ENCODE data around the gene KIAA0232. TPM values are rescaled to one million over a fixed set of nuclear protein-coding genes. Genes with fewer than 3 reads are reported as not detected.
"Not testable (repeated sequence)": the region's sequence is repeated elsewhere in the genome, so short reads cannot be mapped to it uniquely, and the experiment has no call there.

Gene KIAA0232
- total and polyA plus RNA-seq, 2 experiments from 2014 or later: 11.3 to 34.3 TPM

DNA sequence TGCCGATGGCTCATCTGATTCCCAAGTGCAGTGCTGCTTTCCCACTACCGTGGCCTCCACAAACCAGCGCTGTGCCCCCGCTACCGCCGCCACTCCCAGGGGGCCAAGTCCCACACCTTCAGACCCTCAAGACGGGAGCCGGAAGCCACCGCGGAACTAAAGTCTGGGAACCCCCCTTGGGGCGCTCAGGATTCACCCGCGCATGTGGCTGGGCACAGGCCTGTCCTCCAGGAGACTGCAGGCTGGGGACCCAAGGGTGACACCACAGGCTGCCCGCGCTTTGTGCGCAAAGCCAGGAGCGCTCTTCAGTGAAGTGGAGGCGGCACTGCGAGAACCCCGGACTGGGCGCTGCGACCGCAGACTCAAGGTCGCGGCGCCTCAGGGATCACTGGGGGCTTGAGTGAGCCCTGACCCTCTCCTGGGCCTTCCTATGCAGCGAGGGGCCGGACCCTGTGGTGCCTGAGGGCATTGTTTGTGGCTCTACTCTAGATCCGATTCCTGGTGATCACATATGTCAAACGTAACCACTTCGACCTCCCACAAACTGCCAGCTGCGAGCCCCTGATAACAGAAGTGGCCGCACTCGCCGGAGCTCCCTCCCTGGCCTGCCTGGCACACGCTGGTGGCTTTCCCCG, 106.7 kb downstream of the KIAA0232 start:
- Histone ChIP-seq H3K27ac (no peak overlapping the region), H3K9me2 (replicated peaks; ENCODE audit: insufficient read depth) (no peaks in the 10 kb centered on the region), H3K9me3 (ENCODE audit: low read depth) (no peaks in the 10 kb centered on the region), H3K79me2 (no peaks in the 10 kb centered on the region), H2AFZ (no peak overlapping the region), H3K4me1 (ENCODE audit: insufficient read depth) (peaks cover 24% of the 10 kb centered on the region), H3K4me3 (no peak overlapping the region), H4K20me1 (ENCODE audit: insufficient read depth, poor library complexity, severe bottlenecking) (no peaks in the 10 kb centered on the region), H3K36me3 (replicated peaks; ENCODE audit: insufficient read depth, low read depth) (no peaks in the 10 kb centered on the region), H3K4me2 (no peak overlapping the region), H3K27me3 (no peaks in the 10 kb centered on the region)
- no peak for DNase-seq (ENCODE audit: low spot score)
- 95% methylated on average over 33 of the region's 37 CpGs for WGBS (ENCODE audit: low lambda C conversion rate, missing lambda C conversion rate)
- TF ChIP-seq EZH2 (IDR thresholded peaks at IDR 0.05; ENCODE audit: borderline replicate concordance) (no peak), CTCF (IDR thresholded peaks at IDR 0.05; ENCODE audit: poor library complexity) (no peak), EZH2phosphoT487 (IDR thresholded peaks at IDR 0.05; ENCODE audit: low read depth, severe bottlenecking, unreplicated experiment) (no peak)

- H3K36me3 ChIP-seq (replicated peaks; ENCODE audit: insufficient read depth, low read depth): no peaks in the 10 kb centered on the region
- peaks cover 28% of the 10 kb centered on the region for H3K4me1 ChIP-seq (ENCODE audit: insufficient read depth)
- H3K79me2 ChIP-seq: no peaks in the 10 kb centered on the region
- H3K9me2 ChIP-seq (replicated peaks; ENCODE audit: insufficient read depth): no peaks in the 10 kb centered on the region
- H3K27me3 ChIP-seq: no peaks in the 10 kb centered on the region
- DNase-seq (ENCODE audit: low spot score): no peak
- H3K27ac ChIP-seq: no peak overlapping the region
- H4K20me1 ChIP-seq (ENCODE audit: insufficient read depth, poor library complexity, severe bottlenecking): no peaks in the 10 kb centered on the region
- H3K9me3 ChIP-seq (ENCODE audit: low read depth): no peaks in the 10 kb centered on the region
- no peak overlapping the region for H3K4me3 ChIP-seq
- 96% methylated on average over 14 of the region's 15 CpGs for WGBS (ENCODE audit: low lambda C conversion rate, missing lambda C conversion rate)
- H3K4me2 ChIP-seq: no peak overlapping the region
- TF ChIP-seq CTCF (IDR thresholded peaks at IDR 0.05; ENCODE audit: poor library complexity) (no peak), EZH2 (IDR thresholded peaks at IDR 0.05; ENCODE audit: borderline replicate concordance) (no peak), EZH2phosphoT487 (IDR thresholded peaks at IDR 0.05; ENCODE audit: low read depth, severe bottlenecking, unreplicated experiment) (no peak)
- no peak overlapping the region for H2AFZ ChIP-seq
Observed at GRCh38 chr4:6889736-6890324, 107.3 kb downstream of the KIAA0232 start.

GRCh38 chr4:6890358-6890757, 107.8 kb downstream of the KIAA0232 start:
- Histone ChIP-seq H3K9me2 (replicated peaks; ENCODE audit: insufficient read depth) (no peaks in the 10 kb centered on the region), H2AFZ (no peak overlapping the region), H4K20me1 (ENCODE audit: insufficient read depth, poor library complexity, severe bottlenecking) (no peaks in the 10 kb centered on the region), H3K27ac (no peak overlapping the region), H3K27me3 (no peaks in the 10 kb centered on the region), H3K4me1 (ENCODE audit: insufficient read depth) (peaks cover 28% of the 10 kb centered on the region), H3K79me2 (no peaks in the 10 kb centered on the region), H3K4me2 (no peak overlapping the region), H3K36me3 (replicated peaks; ENCODE audit: insufficient read depth, low read depth) (no peaks in the 10 kb centered on the region), H3K4me3 (no peak overlapping the region), H3K9me3 (ENCODE audit: low read depth) (no peaks in the 10 kb centered on the region)
- TF ChIP-seq CTCF (IDR thresholded peaks at IDR 0.05; ENCODE audit: poor library complexity): no peak
- TF ChIP-seq EZH2 (IDR thresholded peaks at IDR 0.05; ENCODE audit: borderline replicate concordance): no peak
- TF ChIP-seq EZH2phosphoT487 (IDR thresholded peaks at IDR 0.05; ENCODE audit: low read depth, severe bottlenecking, unreplicated experiment): no peak
- no peak for DNase-seq (ENCODE audit: low spot score)
- 93% methylated on average over 3 of the region's 3 CpGs for WGBS (ENCODE audit: low lambda C conversion rate, missing lambda C conversion rate)

DNA sequence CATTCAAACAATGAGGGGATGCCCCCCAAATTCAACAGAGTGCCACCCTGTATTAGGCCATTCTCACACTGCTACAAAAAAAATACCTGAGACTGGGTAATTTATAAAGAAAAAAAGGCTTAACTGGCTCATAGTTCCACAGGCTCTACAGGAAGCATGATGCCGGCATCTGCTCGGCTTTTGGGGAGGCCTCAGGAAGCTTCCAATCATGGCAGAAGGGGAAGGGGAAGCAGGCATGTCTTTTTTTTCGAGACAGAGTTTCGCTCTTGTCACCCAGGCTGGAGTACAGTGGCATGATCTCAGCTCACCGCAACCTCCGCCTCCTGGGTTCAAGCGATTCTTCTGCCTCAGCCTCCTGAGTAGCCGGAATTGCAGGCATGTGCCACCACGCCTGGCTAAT, 108.4 kb downstream of the KIAA0232 start:
- H3K4me1 ChIP-seq (ENCODE audit: insufficient read depth): peaks cover 28% of the 10 kb centered on the region
- H3K4me2 ChIP-seq; H3K4me3 ChIP-seq; H4K20me1 ChIP-seq (ENCODE audit: insufficient read depth, poor library complexity, severe bottlenecking); H3K9me2 ChIP-seq (replicated peaks; ENCODE audit: insufficient read depth); H3K79me2 ChIP-seq; DNase-seq (ENCODE audit: low spot score); H3K27ac ChIP-seq; H3K27me3 ChIP-seq; H3K36me3 ChIP-seq (replicated peaks; ENCODE audit: insufficient read depth, low read depth); H2AFZ ChIP-seq; H3K9me3 ChIP-seq (ENCODE audit: low read depth): not testable (repeated sequence)
- WGBS (ENCODE audit: low lambda C conversion rate, missing lambda C conversion rate): over 99% methylated on average over 9 of the region's 9 CpGs
